ENCODE results near the gene APOL1.
"Not testable (repeated sequence)": the region's sequence is repeated elsewhere in the genome, so short reads cannot be mapped to it uniquely, and the experiment has no call there.

Gene APOL1

GRCh38 chr22:36252754-36253522 lies at the start of gene APOL1:
Gene APOL1 (plus strand): TSS chr22:36253133. CDS start chr22:36254956, 1,823 bp downstream.
- Histone ChIP-seq H3K27me3 (ENCODE audit: control insufficient read depth, insufficient read depth, low read length) (no peaks in the 10 kb centered on the region), H3K36me3 (ENCODE audit: control insufficient read depth, low read depth, low read length) (no peaks in the 10 kb centered on the region), H3K4me3 (ENCODE audit: low read length) (no peak within 1 kb of the TSS), H3K4me1 (ENCODE audit: control insufficient read depth, low read depth, low read length) (peaks cover 3% of the 10 kb centered on the region), H3K9ac (ENCODE audit: low read length) (no peak within 1 kb of the TSS), H3K9me3 (ENCODE audit: control insufficient read depth, low read depth, low read length) (no peaks in the 10 kb centered on the region), H3K27ac (ENCODE audit: low read length) (no peak within 1 kb of the TSS)

GRCh38 chr22:36203441-36203840 lies 49.5 kb upstream of the APOL1 start:
- not testable (repeated sequence) for H3K27me3 ChIP-seq (ENCODE audit: control insufficient read depth, insufficient read depth, low read length); H3K4me1 ChIP-seq (ENCODE audit: control insufficient read depth, low read depth, low read length); H3K9ac ChIP-seq (ENCODE audit: low read length); H3K27ac ChIP-seq (ENCODE audit: low read length); H3K9me3 ChIP-seq (ENCODE audit: control insufficient read depth, low read depth, low read length); H3K36me3 ChIP-seq (ENCODE audit: control insufficient read depth, low read depth, low read length); H3K4me3 ChIP-seq (ENCODE audit: low read length)

- Histone ChIP-seq H3K27ac (ENCODE audit: low read length) (no peak overlapping the region), H3K4me1 (ENCODE audit: control insufficient read depth, low read depth, low read length) (no peaks in the 10 kb centered on the region), H3K9me3 (ENCODE audit: control insufficient read depth, low read depth, low read length) (no peaks in the 10 kb centered on the region), H3K9ac (ENCODE audit: low read length) (no peak overlapping the region), H3K4me3 (ENCODE audit: low read length) (no peak overlapping the region), H3K36me3 (ENCODE audit: control insufficient read depth, low read depth, low read length) (no peaks in the 10 kb centered on the region), H3K27me3 (ENCODE audit: control insufficient read depth, insufficient read depth, low read length) (no peaks in the 10 kb centered on the region)
Measured at GRCh38 chr22:36204001-36204631, 48.8 kb upstream of the APOL1 start.

- Histone ChIP-seq H3K4me1 (ENCODE audit: control insufficient read depth, low read depth, low read length) (no peaks in the 10 kb centered on the region), H3K9ac (ENCODE audit: low read length) (no peak overlapping the region), H3K27me3 (ENCODE audit: control insufficient read depth, insufficient read depth, low read length) (no peaks in the 10 kb centered on the region), H3K4me3 (ENCODE audit: low read length) (no peak overlapping the region), H3K9me3 (ENCODE audit: control insufficient read depth, low read depth, low read length) (no peaks in the 10 kb centered on the region), H3K27ac (ENCODE audit: low read length) (no peak overlapping the region), H3K36me3 (ENCODE audit: control insufficient read depth, low read depth, low read length) (no peaks in the 10 kb centered on the region)
Measured at GRCh38 chr22:36204632-36205015, 48.3 kb upstream of the APOL1 start.

GRCh38 chr22:36205573-36205972 lies 47.4 kb upstream of the APOL1 start:
- H3K4me3 ChIP-seq (ENCODE audit: low read length); H3K27me3 ChIP-seq (ENCODE audit: control insufficient read depth, insufficient read depth, low read length); H3K36me3 ChIP-seq (ENCODE audit: control insufficient read depth, low read depth, low read length); H3K9me3 ChIP-seq (ENCODE audit: control insufficient read depth, low read depth, low read length); H3K9ac ChIP-seq (ENCODE audit: low read length); H3K27ac ChIP-seq (ENCODE audit: low read length); H3K4me1 ChIP-seq (ENCODE audit: control insufficient read depth, low read depth, low read length): not testable (repeated sequence)

- Histone ChIP-seq H3K27me3 (ENCODE audit: control insufficient read depth, insufficient read depth, low read length) (no peaks in the 10 kb centered on the region), H3K27ac (ENCODE audit: low read length) (no peak overlapping the region), H3K9me3 (ENCODE audit: control insufficient read depth, low read depth, low read length) (no peaks in the 10 kb centered on the region), H3K9ac (ENCODE audit: low read length) (no peak overlapping the region), H3K36me3 (ENCODE audit: control insufficient read depth, low read depth, low read length) (no peaks in the 10 kb centered on the region), H3K4me1 (ENCODE audit: control insufficient read depth, low read depth, low read length) (no peaks in the 10 kb centered on the region), H3K4me3 (ENCODE audit: low read length) (no peak overlapping the region)
Measured at GRCh38 chr22:36206255-36206654, 46.7 kb upstream of the APOL1 start.

- Histone ChIP-seq H3K27ac (ENCODE audit: low read length) (no peak overlapping the region), H3K27me3 (ENCODE audit: control insufficient read depth, insufficient read depth, low read length) (no peaks in the 10 kb centered on the region), H3K36me3 (ENCODE audit: control insufficient read depth, low read depth, low read length) (no peaks in the 10 kb centered on the region), H3K4me3 (ENCODE audit: low read length) (no peak overlapping the region), H3K4me1 (ENCODE audit: control insufficient read depth, low read depth, low read length) (no peaks in the 10 kb centered on the region), H3K9me3 (ENCODE audit: control insufficient read depth, low read depth, low read length) (no peaks in the 10 kb centered on the region), H3K9ac (ENCODE audit: low read length) (no peak overlapping the region)
Measured at GRCh38 chr22:36208162-36208765, 44.7 kb upstream of the APOL1 start.

GRCh38 chr22:36208914-36209313 lies 44.0 kb upstream of the APOL1 start:
- Histone ChIP-seq H3K36me3 (ENCODE audit: control insufficient read depth, low read depth, low read length) (no peaks in the 10 kb centered on the region), H3K9ac (ENCODE audit: low read length) (no peak overlapping the region), H3K4me1 (ENCODE audit: control insufficient read depth, low read depth, low read length) (no peaks in the 10 kb centered on the region), H3K9me3 (ENCODE audit: control insufficient read depth, low read depth, low read length) (no peaks in the 10 kb centered on the region), H3K27ac (ENCODE audit: low read length) (no peak overlapping the region), H3K27me3 (ENCODE audit: control insufficient read depth, insufficient read depth, low read length) (no peaks in the 10 kb centered on the region), H3K4me3 (ENCODE audit: low read length) (no peak overlapping the region)

GRCh38 chr22:36209488-36209908 lies 43.4 kb upstream of the APOL1 start:
- not testable (repeated sequence) for H3K27ac ChIP-seq (ENCODE audit: low read length); H3K27me3 ChIP-seq (ENCODE audit: control insufficient read depth, insufficient read depth, low read length); H3K4me3 ChIP-seq (ENCODE audit: low read length); H3K9me3 ChIP-seq (ENCODE audit: control insufficient read depth, low read depth, low read length); H3K9ac ChIP-seq (ENCODE audit: low read length); H3K36me3 ChIP-seq (ENCODE audit: control insufficient read depth, low read depth, low read length); H3K4me1 ChIP-seq (ENCODE audit: control insufficient read depth, low read depth, low read length)

GRCh38 chr22:36210224-36210623 lies 42.7 kb upstream of the APOL1 start:
- Histone ChIP-seq H3K9me3 (ENCODE audit: control insufficient read depth, low read depth, low read length) (no peaks in the 10 kb centered on the region), H3K4me1 (ENCODE audit: control insufficient read depth, low read depth, low read length) (no peaks in the 10 kb centered on the region), H3K9ac (ENCODE audit: low read length) (no peak overlapping the region), H3K36me3 (ENCODE audit: control insufficient read depth, low read depth, low read length) (no peaks in the 10 kb centered on the region), H3K4me3 (ENCODE audit: low read length) (no peak overlapping the region), H3K27ac (ENCODE audit: low read length) (no peak overlapping the region), H3K27me3 (ENCODE audit: control insufficient read depth, insufficient read depth, low read length) (no peaks in the 10 kb centered on the region)

GRCh38 chr22:36211237-36211861 lies 41.6 kb upstream of the APOL1 start:
- H3K9me3 ChIP-seq (ENCODE audit: control insufficient read depth, low read depth, low read length), result no peaks in the 10 kb centered on the region
- H3K4me3 ChIP-seq (ENCODE audit: low read length), result no peak overlapping the region
- no peak overlapping the region for H3K9ac ChIP-seq (ENCODE audit: low read length)
- H3K27ac ChIP-seq (ENCODE audit: low read length), result no peak overlapping the region
- H3K36me3 ChIP-seq (ENCODE audit: control insufficient read depth, low read depth, low read length), result no peaks in the 10 kb centered on the region
- H3K27me3 ChIP-seq (ENCODE audit: control insufficient read depth, insufficient read depth, low read length), result no peaks in the 10 kb centered on the region
- no peaks in the 10 kb centered on the region for H3K4me1 ChIP-seq (ENCODE audit: control insufficient read depth, low read depth, low read length)

Data from iPS-18a (cell line).